OCI-LY3 (cell line): ENCODE measurements around the gene SELENOP.
"Not testable (repeated sequence)": the region's sequence is repeated elsewhere in the genome, so short reads cannot be mapped to it uniquely, and the experiment has no call there.

Source experiments
- H2AFZ ChIP-seq: fragments of 200-600, 300-600 bp; shearing (Covaris generic); 2 replicates; pipeline ENCODE4 v1.6.0; 2014; ENCODE audit warnings: antibody characterized with exemption, low read depth, low read length
- H3K27ac ChIP-seq: fragments of 200-600, 300-600 bp; sonication (generic); 2 replicates; pipeline ENCODE4 v1.5.1; 2014; ENCODE audit warnings: mild to moderate bottlenecking, low read length, moderate library complexity, mixed read lengths
- H3K27me3 ChIP-seq: fragments of 200-600, 300-600 bp; sonication (generic); 2 replicates; pipeline ENCODE4 v1.6.1; 2014; ENCODE audit warnings: low read depth, low read length, mixed read lengths
- H3K36me3 ChIP-seq: fragments of 200-600, 300-600 bp; sonication (generic); replicated peaks from 2 replicates; pipeline ENCODE3; 2014; ENCODE audit warnings: low read depth, low read length, mixed read lengths
- H3K4me1 ChIP-seq: fragments of 300-600, 200-600 bp; sonication (generic); 2 replicates; pipeline ENCODE4 v1.6.1; 2014; ENCODE audit warnings: low read length, mixed read lengths
- H3K4me2 ChIP-seq: fragments of 200-600, 300-600 bp; sonication (generic); 2 replicates; pipeline ENCODE4 v1.6.1; 2014; ENCODE audit warnings: low read length, mixed read lengths
- H3K4me3 ChIP-seq: fragments of 300-600, 200-600 bp; sonication (generic); 2 replicates; pipeline ENCODE4 v1.5.1; 2014; ENCODE audit warnings: antibody characterized with exemption, mild to moderate bottlenecking, low read length, moderate library complexity
- H3K79me2 ChIP-seq: fragments of 300-600, 200-600 bp; shearing (Covaris generic); 2 replicates; pipeline ENCODE4 v1.6.1; 2014; ENCODE audit warnings: mild to moderate bottlenecking, low read length, mixed read lengths
- H3K9ac ChIP-seq: fragments of 300-600, 200-600 bp; shearing (Covaris generic); 2 replicates; pipeline ENCODE4 v1.6.0; 2014; ENCODE audit warnings: mild to moderate bottlenecking, low read length, moderate library complexity
- H3K9me3 ChIP-seq: fragments of 200-600, 300-600 bp; shearing (Covaris generic); 2 replicates; pipeline ENCODE4 v1.6.1; 2014; ENCODE audit warnings: low read length, mixed read lengths; ENCODE audit not compliant: insufficient read depth
- H4K20me1 ChIP-seq: fragments of 200-600, 300-600 bp; sonication (generic); 2 replicates; pipeline ENCODE4 v1.6.1; 2016; ENCODE audit warnings: low read length, mixed read lengths; ENCODE audit not compliant: insufficient read depth
- CTCF ChIP-seq: fragments of 200-600, 300-600 bp; sonication (generic); IDR thresholded peaks from 2 replicates; pipeline ENCODE4 v1.5.1; 2014; ENCODE audit warnings: antibody characterized with exemption, low read length, low read depth
- EZH2phosphoT487 ChIP-seq: fragments of 200-600 bp; shearing (Covaris generic); IDR thresholded peaks from 2 replicates; pipeline ENCODE4 v1.6.1; 2018; ENCODE audit warnings: antibody characterized with exemption, mixed run types, low read depth

Gene SELENOP

GRCh38 chr5:42819745-42820144 lies 8.1 kb upstream of the SELENOP start:
- no peaks in the 10 kb centered on the region for H3K36me3 ChIP-seq
- no peak overlapping the region for H3K9ac ChIP-seq
- no peaks in the 10 kb centered on the region for H3K79me2 ChIP-seq
- no peak overlapping the region for H3K4me2 ChIP-seq
- H3K27ac ChIP-seq, result no peak overlapping the region
- H3K9me3 ChIP-seq, result no peaks in the 10 kb centered on the region
- H3K4me1 ChIP-seq, result no peaks in the 10 kb centered on the region
- no peak for TF ChIP-seq CTCF
- TF ChIP-seq EZH2phosphoT487, result no peak
- no peaks in the 10 kb centered on the region for H4K20me1 ChIP-seq
- no peaks in the 10 kb centered on the region for H3K27me3 ChIP-seq
- no peak overlapping the region for H2AFZ ChIP-seq
- H3K4me3 ChIP-seq, result no peak overlapping the region

GRCh38 chr5:42816546-42816945 lies 4.9 kb upstream of the SELENOP start:
- H3K27me3 ChIP-seq, H3K9ac ChIP-seq, H3K4me2 ChIP-seq, H3K4me1 ChIP-seq, H3K4me3 ChIP-seq, H2AFZ ChIP-seq, H3K36me3 ChIP-seq, H3K79me2 ChIP-seq, H4K20me1 ChIP-seq, H3K27ac ChIP-seq, H3K9me3 ChIP-seq: not testable (repeated sequence)

- H2AFZ ChIP-seq, result no peak overlapping the region
- H3K9ac ChIP-seq, result no peak overlapping the region
- no peak for TF ChIP-seq EZH2phosphoT487
- no peak for TF ChIP-seq CTCF
Observed at GRCh38 chr5:42813533-42813932, 1.8 kb upstream of the SELENOP start.

GRCh38 chr5:42812620-42813019 lies 928 bp upstream of the SELENOP start:
- no peaks in the 10 kb centered on the region for H3K79me2 ChIP-seq
- no peak overlapping the region for H3K4me3 ChIP-seq
- no peaks in the 10 kb centered on the region for H4K20me1 ChIP-seq
- no peak for TF ChIP-seq CTCF
- no peak for TF ChIP-seq EZH2phosphoT487
- H3K4me1 ChIP-seq, result no peaks in the 10 kb centered on the region
- H2AFZ ChIP-seq, result no peak overlapping the region
- no peak overlapping the region for H3K27ac ChIP-seq
- no peak overlapping the region for H3K4me2 ChIP-seq
- no peaks in the 10 kb centered on the region for H3K27me3 ChIP-seq
- H3K9me3 ChIP-seq, result no peaks in the 10 kb centered on the region
- no peak overlapping the region for H3K9ac ChIP-seq
- H3K36me3 ChIP-seq, result no peaks in the 10 kb centered on the region

More at GRCh38 chr5:42813533-42813932, 1.8 kb upstream of the SELENOP start:
- Histone ChIP-seq H3K9me3 (no peaks in the 10 kb centered on the region), H3K27ac (no peak overlapping the region), H4K20me1 (no peaks in the 10 kb centered on the region), H3K27me3 (no peaks in the 10 kb centered on the region), H3K4me3 (no peak overlapping the region), H3K36me3 (no peaks in the 10 kb centered on the region), H3K4me1 (no peaks in the 10 kb centered on the region), H3K4me2 (no peak overlapping the region), H3K79me2 (no peaks in the 10 kb centered on the region)
